Measurements from ENCODE around the gene DYSF.

- no peak for TF ChIP-seq CTCF (IDR thresholded peaks at IDR 0.05 in 2 of 3, conservative IDR thresholded peaks at IDR 0.05 in 1 of 3; ENCODE audit: borderline replicate concordance in 1 of 3, insufficient read depth in 1 of 3, low read depth in 2 of 3, low read length in 2 of 3)
- no peak for TF ChIP-seq REST (IDR thresholded peaks at IDR 0.05; ENCODE audit: low read depth)
- TF ChIP-seq POLR2A (IDR thresholded peaks at IDR 0.05; ENCODE audit: borderline replicate concordance, extremely low read depth, insufficient read depth, insufficient read length): no peak
- TF ChIP-seq EGR1 (IDR thresholded peaks at IDR 0.05; ENCODE audit: low read depth): no peak
- no peak for TF ChIP-seq ELF1 (IDR thresholded peaks at IDR 0.05; ENCODE audit: borderline replicate concordance, low read depth)
- TF ChIP-seq EZH2 (IDR thresholded peaks at IDR 0.05): no peak
- TF ChIP-seq POLR2AphosphoS5 (IDR thresholded peaks at IDR 0.05; ENCODE audit: low read depth, low read length): no peak
- no peak for TF ChIP-seq CBX3 (IDR thresholded peaks at IDR 0.05; ENCODE audit: low read depth)
- TF ChIP-seq ZBTB33 (IDR thresholded peaks at IDR 0.05; ENCODE audit: extremely low read depth, insufficient replicate concordance, low read length): no peak
- TF ChIP-seq JUND (IDR thresholded peaks at IDR 0.05): no peak
- no peak for TF ChIP-seq EZH2phosphoT487 (IDR thresholded peaks at IDR 0.05; ENCODE audit: borderline replicate concordance)
- no peak for TF ChIP-seq RAD21 (IDR thresholded peaks at IDR 0.05; ENCODE audit: low read depth)
- TF ChIP-seq TCF7L2 (IDR thresholded peaks at IDR 0.05; ENCODE audit: borderline replicate concordance, extremely low read depth, insufficient read depth, insufficient read length): no peak
Measured at GRCh38 chr2:71715951-71716696, 262.8 kb downstream of the DYSF start.
